GM18498 (cell line): ENCODE data around the gene SVEP1.
A peak's percentile ranks its signal among the peaks of the same experiment; 100 is the strongest.
"Not testable (repeated sequence)": the region's sequence is repeated elsewhere in the genome, so short reads cannot be mapped to it uniquely, and the experiment has no call there.

Source experiments
- ATAC-seq: cut with Tn5 transposase; IDR thresholded peaks from one replicate; pipeline ENCODE4 v1.9.1; 2021; ENCODE audit warnings: mild to moderate bottlenecking, moderate library complexity; ENCODE audit not compliant: unreplicated experiment

Gene SVEP1

GRCh38 chr9:110579034-110579861 lies at the start of gene SVEP1:
TSS of gene SVEP1 (minus strand) at chr9:110579741. CDS start at chr9:110579543, 198 bp downstream.
- ATAC-seq = no peak

GRCh38 chr9:110626101-110626829 lies 46.7 kb upstream of the SVEP1 start:
- ATAC-seq = peak; percentile 89

- ATAC-seq = peak; percentile 43
Measured at GRCh38 chr9:110623462-110624025, 44.0 kb upstream of the SVEP1 start.

GRCh38 chr9:110622368-110622767 lies 42.8 kb upstream of the SVEP1 start:
- ATAC-seq = no peak

GRCh38 chr9:110620726-110621125 lies 41.2 kb upstream of the SVEP1 start:
- no peak for ATAC-seq

- ATAC-seq = no peak
Measured at GRCh38 chr9:110619831-110620230, 40.3 kb upstream of the SVEP1 start.

- ATAC-seq = no peak
Measured at GRCh38 chr9:110615498-110615897, 36.0 kb upstream of the SVEP1 start.

GRCh38 chr9:110614576-110614975 lies 35.0 kb upstream of the SVEP1 start:
- ATAC-seq = not testable (repeated sequence)

- ATAC-seq = no peak
Measured at GRCh38 chr9:110606179-110606790, 26.7 kb upstream of the SVEP1 start.

- ATAC-seq = no peak
Measured at GRCh38 chr9:110605565-110605964, 26.0 kb upstream of the SVEP1 start.

GRCh38 chr9:110604171-110604601 lies 24.6 kb upstream of the SVEP1 start:
- no peak for ATAC-seq

GRCh38 chr9:110602281-110602680 lies 22.7 kb upstream of the SVEP1 start:
- ATAC-seq = no peak

- ATAC-seq = no peak
Measured at GRCh38 chr9:110601098-110601497, 21.6 kb upstream of the SVEP1 start.

- ATAC-seq = no peak
Measured at GRCh38 chr9:110599468-110599867, 19.9 kb upstream of the SVEP1 start.

GRCh38 chr9:110592044-110592830 lies 12.7 kb upstream of the SVEP1 start:
- ATAC-seq = no peak

GRCh38 chr9:110591526-110591925 lies 12.0 kb upstream of the SVEP1 start:
- no peak for ATAC-seq

GRCh38 chr9:110590816-110591215 lies 11.3 kb upstream of the SVEP1 start:
- ATAC-seq = no peak

GRCh38 chr9:110588296-110588695 lies 8.8 kb upstream of the SVEP1 start:
- ATAC-seq = no peak

GRCh38 chr9:110583237-110583636 lies 3.7 kb upstream of the SVEP1 start:
- ATAC-seq = no peak

GRCh38 chr9:110582156-110582555 lies 2.6 kb upstream of the SVEP1 start:
- ATAC-seq = no peak

GRCh38 chr9:110580850-110581249 lies 1.3 kb upstream of the SVEP1 start:
- no peak for ATAC-seq
